Astrocyte (in vitro differentiated cells and primary cell): Measurements from ENCODE around the gene RAB40A.

Experiments used
- EZH2 ChIP-seq: IDR thresholded peaks from 2 replicates; pipeline ENCODE4 v1.6.1; 2012; ENCODE audit warnings: mild to moderate bottlenecking, low read length, inconsistent platforms; ENCODE audit not compliant: insufficient read depth
- TF ChIP-seq, protein P1 (sequence below): IDR thresholded peaks from 2 replicates; pipeline ENCODE4 v1.5.1; 2011; ENCODE audit warnings: low read depth, mild to moderate bottlenecking, inconsistent platforms, low read length, moderate library complexity; ENCODE audit not compliant: insufficient read depth

DNA sequence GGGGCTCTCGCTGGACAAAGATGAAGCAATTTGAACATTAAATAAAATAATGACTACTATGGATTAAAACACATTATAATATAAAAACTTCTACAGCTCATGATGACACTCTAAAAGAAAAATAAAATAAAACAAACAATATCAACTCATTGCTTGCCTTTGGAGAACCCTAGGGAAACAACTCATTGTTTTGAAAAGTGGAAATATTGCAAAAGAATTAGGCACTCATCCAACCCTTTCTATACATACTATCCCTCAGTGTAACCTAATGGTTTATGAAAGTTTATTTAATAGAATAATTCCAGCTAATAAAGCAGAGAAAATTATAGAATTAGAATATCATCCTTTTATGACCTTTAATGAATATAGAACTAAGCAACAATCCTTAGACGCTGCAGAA is 718 bp downstream of the RAB40A start:
- TF ChIP-seq, protein P1, sequence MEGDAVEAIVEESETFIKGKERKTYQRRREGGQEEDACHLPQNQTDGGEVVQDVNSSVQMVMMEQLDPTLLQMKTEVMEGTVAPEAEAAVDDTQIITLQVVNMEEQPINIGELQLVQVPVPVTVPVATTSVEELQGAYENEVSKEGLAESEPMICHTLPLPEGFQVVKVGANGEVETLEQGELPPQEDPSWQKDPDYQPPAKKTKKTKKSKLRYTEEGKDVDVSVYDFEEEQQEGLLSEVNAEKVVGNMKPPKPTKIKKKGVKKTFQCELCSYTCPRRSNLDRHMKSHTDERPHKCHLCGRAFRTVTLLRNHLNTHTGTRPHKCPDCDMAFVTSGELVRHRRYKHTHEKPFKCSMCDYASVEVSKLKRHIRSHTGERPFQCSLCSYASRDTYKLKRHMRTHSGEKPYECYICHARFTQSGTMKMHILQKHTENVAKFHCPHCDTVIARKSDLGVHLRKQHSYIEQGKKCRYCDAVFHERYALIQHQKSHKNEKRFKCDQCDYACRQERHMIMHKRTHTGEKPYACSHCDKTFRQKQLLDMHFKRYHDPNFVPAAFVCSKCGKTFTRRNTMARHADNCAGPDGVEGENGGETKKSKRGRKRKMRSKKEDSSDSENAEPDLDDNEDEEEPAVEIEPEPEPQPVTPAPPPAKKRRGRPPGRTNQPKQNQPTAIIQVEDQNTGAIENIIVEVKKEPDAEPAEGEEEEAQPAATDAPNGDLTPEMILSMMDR: no peak
- no peak for TF ChIP-seq EZH2
